Ascending aorta (tissue), 2 donors: ENCODE results near the gene ARL6IP4. TPM values are rescaled to one million over a fixed set of nuclear protein-coding genes. Genes with fewer than 3 reads are reported as not detected.

Source experiments
- DNase-seq, 2 donors: peaks; one replicate each; pipeline ENCODE4 v3.0.0-alpha.2; 2019; ENCODE audit warnings: low spot score in 2 of 2
- H3K27ac ChIP-seq, 2 donors: fragments of 200-600 bp; sonication (generic); one replicate each; pipeline ENCODE4 v1.5.1; 2016 to 2017; ENCODE audit warnings: mild to moderate bottlenecking in 1 of 2
- H3K27me3 ChIP-seq: fragments of 200-600 bp; sonication (generic); one replicate; pipeline ENCODE4 v1.5.1; 2017
- H3K36me3 ChIP-seq, 2 donors: fragments of 200-600 bp; sonication (generic); one replicate each; pipeline ENCODE4 v1.5.1; 2016
- H3K4me1 ChIP-seq, 2 donors: fragments of 200-600 bp; sonication (generic); one replicate each; pipeline ENCODE4 v1.5.1; 2016 to 2017; ENCODE audit warnings: mild to moderate bottlenecking in 1 of 2
- H3K4me3 ChIP-seq, 2 donors: fragments of 200-600 bp; sonication (generic); one replicate each; pipeline ENCODE4 v1.5.1; 2016 to 2017; ENCODE audit warnings: mild to moderate bottlenecking in 1 of 2
- H3K9me3 ChIP-seq, 2 donors: fragments of 200-600 bp; sonication (generic); one replicate each; pipeline ENCODE4 v1.5.1; 2016
- CTCF ChIP-seq, 3 experiments: fragments of 200-600 bp in 2 of 3; fragments of 450-650 bp in 1 of 3; sonication (generic) in 2 of 3; IDR thresholded peaks; one replicate each; pipeline ENCODE4 v1.5.1; 2016 to 2019; ENCODE audit warnings: antibody characterized with exemption in 3 of 3, mild to moderate bottlenecking in 1 of 3, moderate library complexity in 1 of 3
- intact Hi-C: fragments of 100-400 bp; cut with DNase I; formaldehyde crosslinking; loops from one replicate; pipeline ENCODE4 v1.15.1; 2023
- total RNA-seq: library from RNA; depleted of rRNA; stranded (reverse); fragments of >200 nt; gene quantifications from one replicate; pipeline ENCODE4 v1.1.0, GENCODE V29; 2016

Gene ARL6IP4
- total RNA-seq, 1 donor from 2014 or later, result 197 TPM

GRCh38 chr12:122951406-122951805, 29.1 kb upstream of the ARL6IP4 start:
- no peak overlapping the region for H3K27ac ChIP-seq
- H3K27me3 ChIP-seq, result no peaks in the 10 kb centered on the region
- intact Hi-C loops, result loop anchor here (10.0 kb wide), 1 partner anchor 317 kb away; no protein-coding TSS in a partner anchor

GRCh38 chr12:122951979-122952892, 28.2 kb upstream of the ARL6IP4 start:
- Histone ChIP-seq H3K27me3 (no peaks in the 10 kb centered on the region), H3K4me3 (no peak overlapping the region), H3K27ac (no peak overlapping the region), H3K4me1 (peaks cover 0 to 3% of the 10 kb centered on the region in 2 donors), H3K9me3 (no peaks in the 10 kb centered on the region), H3K36me3 (no peaks in the 10 kb centered on the region)
- peak; percentile 83 to 93 (median 89) for TF ChIP-seq CTCF (IDR thresholded peaks at IDR 0.05)
- intact Hi-C loops, result loop anchor here (1.0 to 10.0 kb wide), 3 partner anchors 92 to 317 kb away; no protein-coding TSS in a partner anchor
- DNase-seq, result peak in 1 of 2 donors; percentile 87

More at GRCh38 chr12:122951406-122951805, 29.1 kb upstream of the ARL6IP4 start:
- TF ChIP-seq CTCF (IDR thresholded peaks at IDR 0.05), result no peak
- peaks cover 0 to 11% of the 10 kb centered on the region in 2 donors for H3K4me1 ChIP-seq
- no peak overlapping the region for H3K4me3 ChIP-seq
- no peaks in the 10 kb centered on the region for H3K9me3 ChIP-seq
- H3K36me3 ChIP-seq, result no peaks in the 10 kb centered on the region
- DNase-seq, result no peak

GRCh38 chr12:122955156-122955555, 25.3 kb upstream of the ARL6IP4 start:
- TF ChIP-seq CTCF (IDR thresholded peaks at IDR 0.05), result no peak
- no peak overlapping the region for H3K27ac ChIP-seq
- H3K4me3 ChIP-seq, result no peak overlapping the region
- H3K27me3 ChIP-seq, result no peaks in the 10 kb centered on the region
- H3K4me1 ChIP-seq, result no peaks in the 10 kb centered on the region
- H3K9me3 ChIP-seq, result no peaks in the 10 kb centered on the region
- peaks cover 9 to 11% of the 10 kb centered on the region in 2 donors for H3K36me3 ChIP-seq
- intact Hi-C loops, result loop anchor here (10.0 kb wide), 1 partner anchor 320 kb away; no protein-coding TSS in a partner anchor
- DNase-seq, result no peak

GRCh38 chr12:122956035-122956434, 24.4 kb upstream of the ARL6IP4 start:
- TF ChIP-seq CTCF (IDR thresholded peaks at IDR 0.05), result no peak
- no peaks in the 10 kb centered on the region for H3K9me3 ChIP-seq
- H3K27me3 ChIP-seq, result no peaks in the 10 kb centered on the region
- intact Hi-C loops, result loop anchor here (10.0 kb wide), 1 partner anchor 321 kb away; no protein-coding TSS in a partner anchor
- no peaks in the 10 kb centered on the region for H3K4me1 ChIP-seq
- DNase-seq, result no peak
- H3K4me3 ChIP-seq, result no peak overlapping the region
- peaks cover 9 to 11% of the 10 kb centered on the region in 2 donors for H3K36me3 ChIP-seq
- no peak overlapping the region for H3K27ac ChIP-seq

GRCh38 chr12:122958198-122958888, 22.1 kb upstream of the ARL6IP4 start:
- H3K4me1 ChIP-seq, result no peaks in the 10 kb centered on the region
- H3K27ac ChIP-seq, result no peak overlapping the region
- H3K27me3 ChIP-seq, result no peaks in the 10 kb centered on the region
- peaks cover 9 to 11% of the 10 kb centered on the region in 2 donors for H3K36me3 ChIP-seq
- no peak overlapping the region for H3K4me3 ChIP-seq
- no peaks in the 10 kb centered on the region for H3K9me3 ChIP-seq
- TF ChIP-seq CTCF (IDR thresholded peaks at IDR 0.05), result no peak
- no peak for DNase-seq
- intact Hi-C loops, result loop anchor here (10.0 kb wide), 1 partner anchor 324 kb away; no protein-coding TSS in a partner anchor
